EH (cell line): ENCODE data around the gene SOHLH2.

Source experiments
- DNase-seq: peaks from one replicate; pipeline ENCODE4 v3.0.0-alpha.2; 2015; ENCODE audit warnings: low read depth

SOHLH2 gene, protein sequence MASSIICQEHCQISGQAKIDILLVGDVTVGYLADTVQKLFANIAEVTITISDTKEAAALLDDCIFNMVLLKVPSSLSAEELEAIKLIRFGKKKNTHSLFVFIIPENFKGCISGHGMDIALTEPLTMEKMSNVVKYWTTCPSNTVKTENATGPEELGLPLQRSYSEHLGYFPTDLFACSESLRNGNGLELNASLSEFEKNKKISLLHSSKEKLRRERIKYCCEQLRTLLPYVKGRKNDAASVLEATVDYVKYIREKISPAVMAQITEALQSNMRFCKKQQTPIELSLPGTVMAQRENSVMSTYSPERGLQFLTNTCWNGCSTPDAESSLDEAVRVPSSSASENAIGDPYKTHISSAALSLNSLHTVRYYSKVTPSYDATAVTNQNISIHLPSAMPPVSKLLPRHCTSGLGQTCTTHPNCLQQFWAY

DNA sequence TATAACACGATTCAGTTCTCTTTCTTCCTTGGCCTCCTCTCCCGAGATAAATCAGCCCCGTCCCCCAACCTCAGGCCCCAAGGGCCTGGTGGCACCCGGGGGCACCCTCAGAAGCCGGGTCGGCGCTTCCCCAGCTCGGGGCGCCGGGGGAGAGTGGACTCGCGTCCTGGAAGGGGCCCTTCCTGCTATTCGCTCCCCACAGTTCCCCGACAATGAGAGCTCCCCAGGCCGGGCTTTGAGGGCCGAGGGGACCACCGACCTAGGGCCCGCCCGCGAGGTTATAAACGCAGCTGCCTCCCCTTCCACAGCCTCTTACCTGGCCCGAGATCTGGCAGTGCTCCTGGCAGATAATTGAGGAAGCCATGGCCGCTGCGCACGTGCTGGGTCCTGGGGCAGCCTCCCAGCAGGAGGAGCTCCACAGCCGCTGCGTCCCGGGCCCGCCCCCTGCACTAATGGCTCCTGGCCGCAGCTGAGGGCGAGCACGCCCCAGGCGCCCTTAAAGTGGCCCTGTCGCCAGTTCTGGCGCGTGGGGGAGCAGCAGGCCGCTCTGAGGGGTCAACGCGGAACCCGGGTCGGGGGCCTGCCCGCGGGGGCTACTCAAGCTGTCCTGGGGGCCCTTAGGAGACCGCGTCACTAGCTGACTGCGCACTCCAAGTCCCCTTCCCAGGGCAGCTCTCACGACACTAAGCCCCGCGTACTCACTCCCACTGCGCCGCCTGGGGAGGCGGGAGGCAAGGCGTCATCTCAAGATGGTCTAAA, at the start of gene SOHLH2:
Gene SOHLH2 (minus strand): TSS at position 394 of the 759 bp plus-strand sequence. CDS start 30 bp downstream, at position 364.
- DNase-seq: no peak

DNA sequence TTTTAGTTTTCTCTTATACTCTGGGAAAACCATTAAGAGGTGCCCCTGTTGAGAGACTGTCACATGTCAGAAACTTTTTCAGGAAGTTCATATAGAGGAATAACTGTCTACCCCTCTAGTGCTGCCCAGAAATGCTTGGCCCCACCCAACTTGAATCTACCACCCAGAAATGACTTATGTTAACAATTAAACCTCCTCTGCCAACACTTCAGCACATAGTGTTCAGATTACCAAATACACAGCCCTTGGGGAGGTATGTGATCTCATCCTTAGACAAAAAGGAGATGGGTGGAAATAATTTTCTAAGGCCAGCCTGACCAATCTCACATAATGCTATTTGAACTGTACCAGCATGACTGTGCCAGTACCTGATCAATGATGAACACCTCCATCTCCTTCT, 47.6 kb upstream of the SOHLH2 start:
- DNase-seq: no peak

DNA sequence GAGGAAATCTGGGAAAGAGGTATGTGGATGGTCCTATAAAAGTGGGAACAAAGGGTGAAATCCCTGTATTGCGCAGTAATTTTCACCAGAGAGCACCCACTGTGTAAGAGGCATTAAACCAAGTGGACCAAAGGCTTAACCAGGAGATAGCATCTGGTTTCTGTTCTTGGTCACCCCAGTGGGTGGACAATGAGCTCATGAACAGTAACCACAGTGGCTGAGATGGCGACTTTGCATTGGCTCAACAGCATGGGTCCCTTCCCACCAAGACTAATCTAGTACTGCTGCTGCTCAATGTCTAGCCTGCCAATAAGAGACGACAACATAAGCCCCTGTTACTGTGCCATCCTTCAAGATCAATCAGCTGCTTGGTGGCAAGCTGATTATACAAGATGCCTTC, 46.7 kb upstream of the SOHLH2 start:
- DNase-seq: no peak

DNA sequence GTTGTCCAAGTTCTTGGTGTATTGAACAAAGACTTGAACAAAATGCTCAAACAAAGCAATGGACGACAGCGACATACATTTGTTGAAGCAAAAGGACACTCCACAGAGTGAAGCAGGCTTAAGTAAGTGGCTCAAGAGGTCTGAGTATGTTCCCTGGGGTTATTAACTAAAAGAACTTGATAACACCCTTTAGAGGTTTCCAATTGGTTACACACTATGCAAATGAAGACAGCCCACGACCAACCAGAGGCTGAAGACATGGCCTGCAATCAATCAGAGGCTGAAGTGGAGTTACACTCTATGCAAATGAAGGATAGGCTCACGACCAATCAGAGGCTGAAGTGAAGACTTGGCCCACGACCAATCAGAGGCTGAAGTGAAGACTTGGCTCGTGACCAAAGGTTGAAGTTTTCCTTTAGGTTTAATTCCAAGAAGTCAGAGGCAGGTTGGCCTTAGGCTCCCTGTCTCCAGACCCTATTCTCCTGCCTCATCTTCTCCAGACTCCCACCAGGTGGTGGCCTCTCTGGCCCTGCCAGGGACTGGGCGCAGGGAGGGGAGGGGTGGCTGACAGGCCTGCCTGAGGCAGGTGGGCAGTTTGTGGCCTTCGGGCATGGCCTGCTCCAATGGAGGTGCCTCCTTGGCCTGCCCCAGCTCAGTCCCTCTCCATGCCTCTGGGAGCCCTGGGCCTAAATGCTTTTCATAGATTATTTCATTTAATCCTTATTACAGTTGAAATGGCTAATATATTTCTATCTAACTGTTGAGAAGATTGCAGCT, 45.2 kb upstream of the SOHLH2 start:
- DNase-seq: no peak

DNA sequence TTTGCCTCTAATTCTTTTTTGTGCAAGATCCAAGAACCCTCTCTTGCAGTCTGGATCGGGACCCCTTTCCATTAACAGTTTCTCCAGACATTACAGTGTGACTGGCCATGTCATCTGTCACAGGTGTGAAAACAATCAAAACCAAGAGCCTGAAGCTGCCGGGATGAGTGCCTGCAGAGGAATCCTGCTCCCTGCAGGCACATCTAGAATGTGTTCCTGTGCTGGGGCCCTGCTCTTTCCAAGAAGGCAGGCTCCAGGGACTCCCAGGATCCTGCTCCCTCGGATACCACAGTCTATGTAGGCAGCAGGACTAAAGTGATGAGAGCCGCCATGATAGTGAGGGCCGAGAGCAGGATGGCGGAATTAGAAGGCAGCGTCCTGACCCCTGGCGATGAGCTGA, 44.5 kb upstream of the SOHLH2 start:
- DNase-seq: no peak

DNA sequence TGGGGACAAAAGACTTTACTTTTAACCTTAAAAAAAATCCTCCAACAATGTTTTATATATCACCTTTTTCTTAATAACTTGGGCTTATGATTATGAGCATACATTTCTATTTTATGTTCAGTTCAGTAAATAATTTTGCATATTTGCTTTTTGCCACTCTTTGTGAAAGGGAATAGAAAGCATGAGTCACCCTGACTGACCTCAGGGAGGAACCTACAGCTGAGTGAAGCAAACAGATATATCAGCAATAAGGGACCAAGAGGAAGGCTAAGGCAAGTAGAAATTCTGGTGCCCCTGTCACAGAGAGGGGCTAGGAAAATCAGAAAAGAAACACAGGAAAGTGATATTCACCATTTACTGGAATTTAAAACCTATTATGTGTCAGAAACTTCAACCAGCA, 37.2 kb upstream of the SOHLH2 start:
- peak; percentile 2 for DNase-seq

DNA sequence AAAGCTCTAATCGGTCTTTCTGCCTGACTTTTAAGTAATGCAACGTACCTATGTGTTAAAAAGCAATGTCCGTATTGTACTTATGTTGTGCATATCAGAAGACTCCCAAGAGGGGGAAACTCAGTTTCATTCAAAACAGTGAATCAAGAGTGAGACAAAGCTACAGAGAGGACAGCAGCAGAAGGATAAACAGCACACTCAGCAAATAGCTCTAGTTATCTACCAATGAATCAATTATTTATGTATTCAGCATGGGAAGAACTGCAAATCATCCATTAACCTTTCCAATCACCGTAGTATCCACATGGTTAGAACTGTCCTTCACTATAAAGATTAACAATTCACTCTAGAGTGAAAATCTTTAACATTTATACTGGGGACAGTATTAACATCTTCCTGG, 36.7 kb upstream of the SOHLH2 start:
- no peak for DNase-seq

DNA sequence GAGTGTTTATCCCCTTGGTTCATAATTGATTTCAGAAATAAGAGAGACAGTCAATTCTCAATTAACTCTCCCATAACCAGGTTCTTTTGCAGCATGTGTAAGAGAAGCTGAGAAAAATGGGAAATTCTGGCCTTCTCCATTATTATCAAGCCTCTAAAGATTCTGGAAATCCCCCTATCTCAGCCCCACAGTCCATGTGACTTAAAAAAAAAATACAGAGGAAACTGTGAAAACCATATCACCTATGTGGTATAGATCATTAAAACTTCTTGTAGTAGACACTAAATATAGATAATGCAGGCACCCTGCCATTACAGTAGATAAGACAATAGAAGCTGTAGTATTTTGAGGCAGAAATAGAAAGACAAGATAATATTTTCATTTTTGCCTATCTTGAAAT, 34.3 kb upstream of the SOHLH2 start:
- no peak for DNase-seq

DNA sequence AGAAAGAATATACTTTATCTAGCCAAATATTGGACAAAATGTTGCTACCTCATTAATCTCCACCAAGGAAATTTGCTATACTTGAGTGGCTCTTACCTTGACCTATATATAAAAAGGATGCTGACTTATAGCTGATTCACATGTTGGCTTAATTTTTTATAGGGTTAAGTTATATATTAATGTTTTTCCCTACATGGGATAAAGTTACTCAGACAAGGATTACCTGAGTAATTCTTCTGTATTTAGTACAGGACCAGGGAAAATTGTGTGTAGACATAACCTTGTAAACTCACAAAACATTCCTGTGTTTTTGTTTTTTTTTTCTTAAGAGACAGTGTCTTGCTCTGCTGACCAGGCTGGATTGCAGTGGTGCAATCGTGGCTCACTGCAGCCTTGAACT, 30.6 kb upstream of the SOHLH2 start:
- no peak for DNase-seq

DNA sequence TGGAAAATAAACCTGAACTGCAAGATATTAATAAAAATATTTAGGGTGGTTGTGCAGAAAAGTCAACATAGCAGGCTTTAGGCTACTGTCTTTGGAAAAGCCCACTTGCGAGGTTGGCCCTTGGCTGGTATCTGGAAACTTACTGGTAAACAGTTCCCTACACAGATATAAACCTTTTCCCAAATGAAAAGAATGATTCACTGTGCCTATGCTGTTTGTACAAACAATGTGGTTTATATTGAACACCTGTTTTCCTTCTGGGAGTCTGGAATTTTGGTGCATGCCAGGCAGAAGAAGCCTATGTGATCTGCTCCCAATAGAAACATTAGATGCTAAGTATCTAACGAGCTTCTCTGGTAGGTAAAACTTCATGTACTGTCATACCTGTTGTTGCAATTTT, 29.7 kb upstream of the SOHLH2 start:
- DNase-seq: no peak

DNA sequence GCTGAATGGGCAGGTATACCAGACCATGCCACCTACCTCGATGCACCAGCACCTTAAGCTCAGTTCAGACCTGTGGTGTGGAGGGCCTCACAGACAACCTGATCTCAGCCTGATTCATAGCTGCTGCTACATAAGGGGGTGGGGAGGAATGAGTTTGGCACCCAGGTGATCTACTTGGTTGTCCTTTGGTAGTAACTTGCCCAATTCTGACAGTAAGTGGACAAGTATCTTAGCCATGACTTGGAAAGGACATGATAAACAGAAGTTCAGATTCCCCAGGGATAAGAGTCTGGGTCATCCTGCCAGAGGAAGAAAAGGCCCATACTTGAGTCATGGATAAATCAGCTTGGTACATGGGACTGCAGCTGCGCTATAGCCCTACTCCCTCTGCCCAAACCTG, 28.4 kb upstream of the SOHLH2 start:
- DNase-seq: no peak

DNA sequence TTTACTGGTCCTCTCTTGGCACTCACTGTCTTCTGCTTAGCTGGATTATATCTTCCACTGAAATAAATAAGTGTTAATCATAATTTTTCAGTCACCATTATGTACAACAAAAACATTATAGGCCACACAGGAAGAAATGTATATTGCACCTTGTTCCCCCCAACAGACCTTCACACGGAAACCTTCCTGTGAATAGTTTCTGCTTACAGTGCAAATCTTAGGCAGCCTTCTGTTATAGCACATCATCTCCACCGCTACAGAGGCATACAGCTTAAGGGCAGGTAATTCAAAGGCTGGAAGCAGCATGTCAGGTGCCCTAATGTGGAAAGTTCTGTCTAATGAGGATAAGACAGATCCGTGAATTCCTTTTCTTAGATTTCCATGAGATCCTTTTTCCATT, 16.9 kb upstream of the SOHLH2 start:
- DNase-seq: no peak

DNA sequence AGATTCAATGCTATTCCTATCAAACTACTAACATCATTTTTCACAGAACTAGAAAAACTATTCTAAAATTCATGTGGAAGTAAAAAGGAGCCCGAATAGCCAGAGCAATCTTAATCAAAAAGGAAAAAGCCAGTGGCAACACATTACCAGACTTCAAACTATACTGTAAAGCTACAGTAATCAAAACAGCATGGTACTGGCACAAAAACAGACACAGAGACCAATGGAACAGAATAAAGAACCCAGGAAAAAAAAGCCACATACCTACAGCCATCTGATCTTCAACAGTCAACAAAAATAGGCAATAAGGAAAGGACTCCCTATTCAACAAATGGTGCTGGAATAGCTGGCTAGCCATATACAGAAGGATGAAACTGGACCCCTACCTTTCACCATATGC, 10.4 kb upstream of the SOHLH2 start:
- no peak for DNase-seq

DNA sequence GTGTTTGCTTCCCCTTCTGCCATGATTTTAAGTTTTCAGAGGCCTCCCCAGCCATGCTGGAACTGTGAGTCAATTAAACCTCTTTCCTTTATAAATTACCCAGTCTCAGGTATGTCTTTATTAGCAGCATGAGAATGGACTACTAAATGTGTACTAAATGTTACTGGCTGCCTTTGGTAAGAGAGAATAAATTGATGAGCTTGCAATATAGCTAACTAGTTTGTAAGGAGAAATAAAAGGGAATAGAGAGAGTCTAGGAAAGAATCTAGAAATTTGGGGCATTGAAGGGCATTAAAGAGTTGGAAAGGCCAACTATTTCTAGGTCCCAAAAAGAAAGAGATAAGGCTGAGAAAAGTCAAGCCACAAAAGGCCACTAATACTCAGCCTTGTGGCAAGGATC, 5.5 kb upstream of the SOHLH2 start:
- no peak for DNase-seq

DNA sequence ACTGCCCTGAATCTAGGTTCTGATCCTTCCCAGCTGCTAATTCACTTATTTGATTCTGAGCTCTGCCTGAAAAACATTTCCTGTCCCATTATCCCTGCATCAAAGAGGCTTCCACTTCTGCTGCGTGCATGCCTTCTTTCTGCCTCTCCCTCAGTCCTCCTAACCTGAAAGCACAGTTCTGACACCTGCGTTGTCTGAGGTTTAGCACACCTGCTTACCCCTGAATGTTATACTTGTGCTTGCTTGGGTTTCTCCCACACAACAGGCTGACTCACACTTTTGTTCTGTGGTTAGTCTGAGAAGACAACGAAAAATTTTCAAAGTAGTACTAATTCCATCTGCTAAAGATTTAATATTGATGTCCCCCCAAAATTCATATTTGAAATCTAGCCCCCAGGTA, 3.1 kb upstream of the SOHLH2 start:
- DNase-seq: no peak

DNA sequence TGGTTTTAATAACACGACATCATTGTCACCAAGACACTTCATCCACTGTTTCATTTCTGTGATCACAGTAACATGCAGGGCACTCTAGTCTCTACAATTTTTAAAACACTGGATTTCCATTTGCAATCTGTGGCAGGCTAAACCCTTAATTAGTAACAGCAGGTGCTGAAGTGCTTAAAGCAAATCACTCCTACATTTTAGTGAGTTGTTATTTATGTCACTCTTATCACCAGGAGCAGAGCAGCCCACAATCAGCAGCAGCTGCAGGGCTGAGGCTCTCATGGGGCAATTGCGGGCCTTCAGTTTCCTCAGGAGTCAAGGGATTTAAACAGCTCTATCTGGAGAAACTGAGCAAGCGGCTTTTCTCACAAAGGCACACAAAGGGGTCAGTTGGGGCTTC, 1.6 kb downstream of the SOHLH2 start:
- DNase-seq: no peak

DNA sequence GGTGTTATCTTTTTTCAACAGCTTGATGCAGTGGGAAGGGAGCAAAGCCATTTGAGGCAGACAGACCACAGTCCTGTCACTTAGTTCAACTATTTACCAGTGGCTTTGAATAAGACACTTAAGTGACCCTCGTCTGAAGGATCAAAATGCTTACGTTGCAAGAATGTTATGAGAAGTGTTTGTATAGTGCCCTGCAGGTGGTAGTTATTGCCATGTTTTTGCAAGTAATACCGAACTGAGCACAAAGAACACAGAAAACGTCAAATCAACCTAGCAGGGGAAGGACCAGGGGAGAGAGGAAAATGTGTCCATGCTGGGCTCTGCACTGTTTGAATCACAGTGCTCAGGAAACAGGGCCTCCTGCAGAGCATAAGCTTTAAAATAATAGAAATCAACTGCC, 2.8 kb downstream of the SOHLH2 start:
- no peak for DNase-seq

DNA sequence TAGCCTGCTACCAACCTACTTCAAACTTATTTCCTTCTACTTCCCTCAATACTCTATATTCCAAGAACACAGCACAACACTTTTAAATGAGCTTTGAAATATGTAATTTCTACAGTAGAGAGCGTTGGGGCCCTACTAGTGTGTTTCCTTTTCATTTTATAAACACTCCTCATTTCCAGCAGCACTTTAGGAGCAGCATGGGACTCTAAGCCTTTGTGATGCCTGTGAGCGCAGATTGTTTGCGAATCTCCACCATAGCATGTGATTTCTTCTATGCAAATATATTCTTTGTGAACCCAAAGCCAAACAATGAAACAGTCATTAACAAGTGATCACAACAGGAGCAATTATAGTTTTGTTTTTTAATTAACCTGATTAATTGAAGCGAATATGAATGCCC, 3.6 kb downstream of the SOHLH2 start:
- DNase-seq: no peak

DNA sequence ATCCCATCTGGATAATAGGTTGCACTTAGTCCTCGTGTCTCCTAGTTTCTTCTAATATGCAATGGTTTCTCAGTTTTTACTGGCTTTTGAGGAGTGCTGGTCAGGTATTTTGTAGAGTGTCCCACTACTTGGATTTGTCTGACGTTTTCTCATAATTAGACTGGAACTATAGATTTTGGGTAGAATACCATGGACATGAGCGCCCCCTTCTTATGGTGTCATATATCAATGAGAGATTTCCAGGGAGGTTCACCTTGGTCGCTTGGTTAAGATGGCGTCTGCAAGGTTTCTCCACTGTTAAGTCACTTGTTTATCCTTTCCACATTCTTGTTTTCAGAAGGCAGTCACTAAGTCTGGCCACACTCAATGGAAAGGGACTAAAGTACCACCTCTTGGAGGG, 6.7 kb downstream of the SOHLH2 start:
- DNase-seq: peak; percentile 20

DNA sequence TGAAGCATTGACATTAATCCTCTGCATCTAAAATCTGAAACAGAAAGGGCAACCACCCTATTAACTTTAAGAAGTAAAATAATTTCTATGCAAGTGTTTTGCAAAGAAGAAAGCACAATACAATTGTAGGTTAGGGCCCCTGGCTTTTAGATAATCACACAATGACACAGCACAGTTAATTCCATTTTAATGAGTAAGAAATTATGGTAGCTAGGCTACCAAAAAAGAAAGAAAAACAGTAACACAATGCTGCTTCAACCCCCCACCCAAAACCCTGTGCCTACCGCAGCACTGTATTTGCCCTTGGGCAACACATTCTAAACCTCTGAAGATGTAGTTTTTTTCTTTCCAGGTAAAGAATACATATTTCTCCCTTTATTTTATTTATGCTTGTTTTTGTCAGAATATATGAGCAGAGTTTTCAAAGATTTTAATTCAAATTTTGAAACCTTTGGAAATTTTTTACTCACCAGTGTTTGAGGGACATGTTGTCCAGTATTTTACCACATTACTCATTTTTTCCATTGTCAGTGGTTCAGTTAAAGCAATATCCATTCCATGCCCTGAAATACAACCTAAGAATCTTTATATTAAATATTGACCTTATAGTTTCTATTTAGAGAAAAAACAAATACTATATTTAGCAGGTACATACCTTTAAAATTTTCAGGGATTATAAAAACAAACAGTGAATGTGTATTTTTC, 21.1 kb downstream of the SOHLH2 start:
- peak; percentile 75 for DNase-seq

DNA sequence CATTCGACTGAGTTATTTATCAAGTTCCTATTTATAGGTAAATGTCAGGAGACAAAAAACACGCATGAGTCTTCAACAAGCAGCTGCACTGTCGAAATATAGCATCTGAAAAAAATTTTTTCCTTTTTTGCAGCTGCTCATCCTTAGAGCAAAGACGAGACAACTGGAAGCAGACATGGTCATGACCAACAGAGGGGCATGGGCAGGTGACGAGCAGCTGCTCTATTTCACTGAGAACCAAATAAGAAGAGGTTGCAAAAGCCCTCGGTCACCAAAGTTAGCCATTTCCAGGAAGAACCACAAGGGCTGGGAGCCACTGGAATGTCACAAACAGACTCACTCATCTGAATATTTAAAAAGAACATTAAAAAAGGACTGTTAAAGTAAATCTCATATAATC, 22.2 kb downstream of the SOHLH2 start:
- DNase-seq: peak; percentile 29

DNA sequence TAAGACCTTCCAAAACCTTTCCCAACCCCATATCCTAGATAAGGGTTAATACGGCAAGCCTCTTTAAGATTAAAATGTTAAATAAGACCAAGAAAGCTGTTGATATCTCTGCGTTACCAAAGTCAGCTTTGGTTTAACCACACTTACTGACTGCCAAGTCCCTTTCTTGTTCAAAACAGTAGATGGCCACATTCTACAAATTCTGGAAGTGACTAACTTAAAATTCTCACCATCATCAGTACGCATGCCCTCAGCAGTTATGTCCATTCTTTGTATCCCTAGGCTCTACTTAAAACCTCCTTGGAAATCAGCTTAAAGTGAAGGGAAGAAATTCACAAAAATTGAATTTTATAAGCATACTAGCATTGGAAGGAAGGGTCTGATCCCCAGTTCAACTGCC, 23.6 kb downstream of the SOHLH2 start:
- DNase-seq: peak; percentile 20
